Erythroblast (primary cell): ENCODE measurements around the gene DIP2C.

Experiments used
- GATA1 ChIP-seq: IDR thresholded peaks from 2 replicates; pipeline ENCODE4 v1.6.1; 2011; ENCODE audit warnings: low read depth, mild to moderate bottlenecking, control low read depth, low read length, moderate library complexity
- POLR2A ChIP-seq: IDR thresholded peaks from 2 replicates; pipeline ENCODE4 v1.6.1; 2011; ENCODE audit warnings: mild to moderate bottlenecking, low read length

DNA sequence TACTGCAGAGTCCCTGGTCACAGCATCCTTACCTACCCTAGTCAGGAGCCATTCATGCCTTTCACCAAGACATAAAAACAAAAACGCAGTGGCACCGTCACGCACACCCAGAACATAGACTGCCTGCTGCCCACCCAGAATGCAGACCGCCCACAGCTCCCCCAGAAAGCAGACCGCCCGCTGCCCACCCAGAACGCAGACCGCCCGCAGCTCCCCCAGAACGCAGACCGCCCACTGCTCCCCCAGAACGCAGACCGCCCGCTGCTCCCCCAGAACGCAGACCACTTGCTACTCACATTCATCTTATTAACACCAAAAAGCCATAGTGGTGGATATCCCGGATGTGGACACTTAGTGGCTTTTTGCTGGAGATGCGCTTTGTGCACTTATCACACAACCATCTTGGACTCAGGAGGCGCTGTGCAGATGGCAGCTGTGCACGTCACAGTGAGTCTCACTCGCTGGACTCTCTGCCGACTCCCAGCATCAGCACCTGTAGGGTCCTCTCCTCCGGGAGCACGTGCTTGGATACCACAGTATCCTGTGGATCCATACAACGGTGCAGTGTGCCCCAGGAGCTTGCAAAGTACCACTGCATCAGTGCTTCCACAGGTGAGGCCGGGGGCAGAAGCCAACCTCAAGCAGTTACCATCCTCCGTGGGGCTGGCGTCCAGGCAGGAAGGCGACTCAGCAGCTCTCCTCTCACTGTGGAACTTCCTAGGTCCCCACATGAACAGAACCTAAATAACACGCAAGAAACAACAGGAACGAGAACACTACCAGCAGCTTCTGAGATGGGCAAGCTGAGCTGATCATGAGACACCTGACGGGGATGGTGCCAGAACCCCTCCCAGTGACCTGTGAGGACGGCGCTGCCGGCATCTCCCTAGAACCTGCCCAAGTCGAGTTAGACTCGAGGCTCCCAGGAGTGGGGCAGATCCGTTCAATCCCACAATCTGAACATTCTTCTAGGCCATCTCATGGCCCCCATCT lies 161.0 kb downstream of the DIP2C start:
- TF ChIP-seq POLR2A (no peak), GATA1 (no peak)
